GM21515 (cell line): ENCODE measurements around the gene PTPRG.

Experiments
- ATAC-seq: cut with Tn5 transposase; IDR thresholded peaks from one replicate; pipeline ENCODE4 v1.9.1; 2021; ENCODE audit not compliant: unreplicated experiment

The PTPRG gene

GRCh38 chr3:61945657-61946056, 384.3 kb downstream of the PTPRG start:
- no peak for ATAC-seq

GRCh38 chr3:61946570-61947324, 385.4 kb downstream of the PTPRG start:
- no peak for ATAC-seq

- ATAC-seq, result no peak
Observed at GRCh38 chr3:61947456-61947855, 386.1 kb downstream of the PTPRG start.

GRCh38 chr3:61948699-61949305, 387.4 kb downstream of the PTPRG start:
- no peak for ATAC-seq

- ATAC-seq, result no peak
Observed at GRCh38 chr3:61954097-61954540, 392.7 kb downstream of the PTPRG start.

- ATAC-seq, result no peak
Observed at GRCh38 chr3:61955483-61955882, 394.1 kb downstream of the PTPRG start.

- ATAC-seq, result no peak
Observed at GRCh38 chr3:61956236-61956635, 394.9 kb downstream of the PTPRG start.

- no peak for ATAC-seq
Observed at GRCh38 chr3:61957259-61957658, 395.9 kb downstream of the PTPRG start.

GRCh38 chr3:61960976-61961375, 399.6 kb downstream of the PTPRG start:
- ATAC-seq, result no peak

GRCh38 chr3:61961900-61962299, 400.5 kb downstream of the PTPRG start:
- ATAC-seq, result no peak

GRCh38 chr3:61964566-61964965, 403.2 kb downstream of the PTPRG start:
- no peak for ATAC-seq

- ATAC-seq, result no peak
Observed at GRCh38 chr3:61965770-61966131, 404.4 kb downstream of the PTPRG start.

- ATAC-seq, result no peak
Observed at GRCh38 chr3:61966200-61966599, 404.8 kb downstream of the PTPRG start.

- no peak for ATAC-seq
Observed at GRCh38 chr3:61967019-61967418, 405.6 kb downstream of the PTPRG start.

GRCh38 chr3:61967937-61968336, 406.6 kb downstream of the PTPRG start:
- no peak for ATAC-seq

GRCh38 chr3:61974662-61975061, 413.3 kb downstream of the PTPRG start:
- no peak for ATAC-seq

- no peak for ATAC-seq
Observed at GRCh38 chr3:61975199-61975598, 413.8 kb downstream of the PTPRG start.

GRCh38 chr3:61975936-61976335, 414.6 kb downstream of the PTPRG start:
- ATAC-seq, result no peak

- no peak for ATAC-seq
Observed at GRCh38 chr3:61978460-61979419, 417.4 kb downstream of the PTPRG start.

- no peak for ATAC-seq
Observed at GRCh38 chr3:61979638-61980037, 418.3 kb downstream of the PTPRG start.

- ATAC-seq, result no peak
Observed at GRCh38 chr3:61980041-61980440, 418.7 kb downstream of the PTPRG start.

GRCh38 chr3:61981060-61981459, 419.7 kb downstream of the PTPRG start:
- no peak for ATAC-seq
